HG03139 (cell line): ENCODE data around the gene TP53BP2.
A peak's percentile ranks its signal among the peaks of the same experiment; 100 is the strongest.
"Not testable (repeated sequence)": the region's sequence is repeated elsewhere in the genome, so short reads cannot be mapped to it uniquely, and the experiment has no call there.

ENCODE experiments used
- ATAC-seq: cut with Tn5 transposase; IDR thresholded peaks from one replicate; pipeline ENCODE4 v1.9.1; 2021; ENCODE audit not compliant: unreplicated experiment

The TP53BP2 gene

DNA sequence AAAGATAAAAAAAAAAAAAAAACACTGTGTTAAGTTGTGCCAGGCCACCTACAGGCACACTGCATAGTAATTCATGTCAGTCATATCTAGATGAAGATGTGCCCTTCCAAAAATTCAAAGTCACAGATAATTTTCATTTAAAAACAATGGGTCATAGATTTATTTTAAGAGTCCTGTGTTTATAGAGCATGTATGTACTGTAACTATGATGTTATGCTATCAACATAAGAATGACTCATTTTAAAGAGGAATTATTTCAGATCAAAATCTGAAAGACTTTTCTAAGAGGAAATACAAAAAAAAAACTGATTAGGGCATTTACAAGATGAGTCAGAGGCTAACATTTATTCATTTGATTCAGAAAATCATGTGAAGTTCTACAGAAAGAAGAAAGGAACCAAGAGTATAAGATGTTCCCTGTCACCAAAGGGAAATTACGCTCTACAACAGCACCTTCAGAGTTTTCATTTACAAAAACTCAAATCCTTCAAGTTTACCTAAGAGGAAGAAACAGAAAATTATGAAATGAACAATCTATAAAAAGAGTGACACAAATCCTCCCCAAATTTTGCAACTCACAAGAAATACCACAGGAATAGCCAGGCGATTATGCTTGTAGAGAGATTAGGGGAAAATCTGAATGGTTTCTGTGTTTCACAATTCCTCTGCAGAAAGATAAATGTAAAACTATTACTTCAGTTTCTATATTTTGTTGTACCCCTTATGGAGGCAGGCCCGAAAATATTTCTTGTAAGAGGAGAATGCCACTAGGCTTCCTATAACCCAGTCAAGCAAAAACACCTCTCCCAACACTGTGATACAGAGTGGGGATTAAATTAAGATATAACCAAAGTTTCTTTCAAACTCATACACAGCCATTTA lies 13.8 kb downstream of the TP53BP2 start:
- ATAC-seq: peak; percentile 33

DNA sequence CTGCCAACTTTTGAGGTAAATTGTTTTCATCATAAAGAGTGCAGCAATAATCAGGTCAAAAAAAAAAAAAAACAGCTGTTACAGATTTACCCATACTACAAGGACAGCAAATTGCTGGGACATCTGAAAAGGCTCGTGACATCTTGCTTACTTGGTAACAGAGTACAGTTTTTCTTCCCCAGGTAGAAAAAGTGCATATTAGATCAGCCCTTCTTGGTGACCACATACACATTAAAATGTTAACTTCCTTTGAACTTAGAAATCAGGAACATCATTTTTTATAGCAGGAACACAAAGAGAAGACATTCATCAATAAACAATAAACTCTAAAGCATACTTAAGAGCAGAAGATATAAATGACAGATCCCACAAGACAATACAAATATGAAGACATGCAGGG lies 16.1 kb downstream of the TP53BP2 start:
- no peak for ATAC-seq

GRCh38 chr1:223828162-223828848 lies 17.4 kb downstream of the TP53BP2 start:
- ATAC-seq: no peak

- ATAC-seq: no peak
Measured at GRCh38 chr1:223827193-223827663, 18.5 kb downstream of the TP53BP2 start.

GRCh38 chr1:223825767-223826748 lies 19.7 kb downstream of the TP53BP2 start:
- ATAC-seq: no peak

DNA sequence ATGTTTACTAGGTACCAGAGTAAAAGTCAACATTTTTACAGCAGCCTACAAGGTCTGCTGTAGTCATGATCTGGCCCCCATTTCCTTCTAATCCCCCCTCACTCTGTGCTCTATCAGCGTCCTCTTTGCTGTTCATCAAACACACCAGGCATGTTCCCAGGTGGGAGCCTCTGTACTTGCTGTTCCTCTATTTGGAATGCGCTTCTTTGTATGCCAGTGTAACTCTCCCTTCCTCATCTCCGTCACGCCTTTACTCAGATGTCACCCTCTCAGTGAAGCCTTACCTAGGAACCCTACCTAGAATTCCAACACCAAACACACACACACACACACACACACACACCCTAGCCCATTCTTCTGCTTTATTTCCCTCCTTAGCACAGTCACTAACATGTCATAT lies 21.0 kb downstream of the TP53BP2 start:
- no peak for ATAC-seq

- ATAC-seq: no peak
Measured at GRCh38 chr1:223824287-223824686, 21.5 kb downstream of the TP53BP2 start.

DNA sequence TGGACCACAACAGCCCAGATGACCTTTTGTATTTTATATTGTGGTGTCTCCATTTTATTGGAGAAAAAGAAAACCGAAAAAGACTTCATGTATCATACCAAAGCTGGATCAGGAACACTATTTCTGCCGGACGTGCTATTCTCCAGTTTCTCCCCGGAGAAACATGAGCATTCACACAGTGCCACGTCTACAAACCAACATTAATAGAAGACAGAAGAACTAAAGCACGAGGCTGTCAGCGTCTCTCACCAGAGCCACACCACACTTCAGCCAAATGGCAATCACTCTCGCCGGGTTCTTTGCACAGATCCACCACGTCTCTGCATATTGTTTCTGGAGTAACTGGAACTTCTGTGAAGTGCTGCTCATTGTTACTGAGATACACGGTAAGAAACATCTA lies 24.8 kb downstream of the TP53BP2 start:
- no peak for ATAC-seq

- no peak for ATAC-seq
Measured at GRCh38 chr1:223820515-223820858, 25.3 kb downstream of the TP53BP2 start.

DNA sequence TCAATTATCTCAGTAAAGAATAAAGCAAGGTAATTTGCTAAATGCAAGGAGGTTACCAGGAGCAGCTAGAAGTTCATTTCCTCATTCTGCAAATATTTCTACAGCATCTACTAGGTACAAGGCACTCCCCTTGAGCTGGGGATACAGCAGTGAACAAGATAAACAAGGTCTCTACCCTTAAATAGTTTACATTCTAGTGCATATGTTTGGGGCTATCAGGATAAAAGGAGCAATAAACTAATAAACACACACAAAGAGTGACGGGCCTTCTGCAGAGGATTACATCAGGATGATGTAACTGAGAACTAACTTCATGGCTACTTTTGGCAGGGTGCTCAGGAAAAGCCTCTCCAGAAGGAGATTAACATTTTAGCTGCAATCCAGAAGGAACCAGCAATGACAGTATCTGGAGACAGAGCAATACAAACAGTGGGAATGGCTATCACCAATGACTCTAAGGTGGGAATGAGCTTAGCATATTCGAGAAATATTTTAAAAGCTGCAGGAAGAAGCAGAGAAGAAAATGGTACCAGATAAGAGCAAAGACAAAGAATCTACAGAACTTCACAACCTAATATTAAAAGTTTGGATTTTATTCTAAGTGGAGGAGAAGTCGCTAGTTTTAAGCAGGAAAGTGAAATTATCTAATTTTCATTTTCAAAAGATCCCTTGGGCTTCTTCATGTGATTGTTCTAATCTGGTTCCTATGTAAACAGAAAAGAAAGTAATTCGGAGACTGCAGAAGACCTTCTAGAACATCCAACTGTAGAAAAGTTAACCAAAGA lies 25.8 kb downstream of the TP53BP2 start:
- no peak for ATAC-seq

GRCh38 chr1:223817265-223817664 lies 28.5 kb downstream of the TP53BP2 start:
- ATAC-seq: not testable (repeated sequence)

DNA sequence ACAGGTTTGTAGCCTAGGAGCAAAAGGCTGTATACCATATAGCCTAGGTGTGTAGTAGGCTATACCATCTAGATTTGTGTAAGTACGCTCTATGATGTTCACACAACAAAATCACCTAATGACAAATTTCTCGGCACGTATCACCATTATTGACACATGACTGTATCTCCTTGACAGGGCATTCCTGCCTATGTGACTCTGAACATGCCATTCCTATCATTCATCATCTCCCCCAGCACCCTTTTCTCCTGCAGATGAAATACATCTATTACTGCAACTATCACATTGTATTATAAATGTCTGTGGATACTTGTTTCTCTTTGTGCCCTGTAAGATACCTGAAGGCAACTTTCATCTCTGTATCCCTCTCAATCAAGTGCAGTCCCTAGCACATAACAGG lies 29.9 kb downstream of the TP53BP2 start:
- ATAC-seq: no peak

DNA sequence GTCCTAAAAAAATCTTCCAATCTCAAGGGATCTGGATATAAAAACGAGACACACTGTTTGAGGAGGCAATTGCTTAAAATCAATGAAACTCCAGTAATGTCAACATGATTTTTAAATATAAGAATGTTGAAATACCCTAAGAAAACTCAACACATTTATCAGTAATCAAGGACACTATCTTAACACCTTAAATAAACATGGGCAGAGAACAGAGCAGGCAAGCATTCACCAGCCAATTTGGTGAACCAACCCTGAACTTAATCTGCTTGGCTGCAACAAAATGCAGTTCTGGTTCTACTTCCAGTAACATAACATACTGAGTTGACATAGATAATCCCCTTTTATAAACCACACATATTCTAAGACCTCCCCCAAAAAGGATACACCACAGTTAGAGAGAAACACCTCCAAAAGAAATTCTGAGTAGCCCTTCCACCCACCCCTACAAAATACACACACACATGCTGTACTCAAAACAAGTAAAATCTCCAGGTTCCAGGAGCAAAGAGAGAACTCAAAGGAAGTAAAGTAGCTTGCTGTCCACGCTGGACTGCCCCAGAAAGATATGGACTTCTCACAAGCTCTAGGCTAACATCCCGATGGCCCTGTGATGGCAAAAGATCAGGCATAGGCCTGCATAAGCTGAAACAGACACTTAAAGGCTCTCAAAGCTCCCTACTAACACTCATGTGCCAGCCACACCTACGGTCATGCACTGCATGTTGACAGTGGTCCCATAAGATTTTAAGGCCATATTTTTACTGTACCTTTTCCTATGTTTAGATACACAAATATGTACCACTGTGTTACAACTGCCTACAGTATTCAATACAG lies 30.5 kb downstream of the TP53BP2 start:
- no peak for ATAC-seq

DNA sequence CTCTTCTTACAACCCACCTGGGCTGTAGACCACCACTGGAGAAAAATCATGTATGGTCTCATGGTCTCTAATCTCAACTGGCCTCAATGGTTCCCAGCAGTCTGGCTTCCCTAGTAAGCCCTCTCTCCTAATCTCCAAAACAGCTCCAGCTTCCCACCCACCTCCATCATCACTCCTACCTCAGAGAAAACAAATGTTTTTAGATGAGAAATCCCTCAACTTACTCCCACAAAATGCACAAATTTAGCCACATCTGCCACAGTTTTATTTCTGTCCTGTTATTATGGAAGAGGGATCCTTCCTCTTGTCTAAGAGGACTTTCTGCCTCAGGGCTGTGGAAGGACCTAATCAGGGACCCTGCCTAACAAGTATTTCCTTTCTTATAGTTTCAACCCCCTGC lies 32.1 kb downstream of the TP53BP2 start:
- ATAC-seq: no peak

GRCh38 chr1:223811634-223812101 lies 34.1 kb downstream of the TP53BP2 start:
- no peak for ATAC-seq

DNA sequence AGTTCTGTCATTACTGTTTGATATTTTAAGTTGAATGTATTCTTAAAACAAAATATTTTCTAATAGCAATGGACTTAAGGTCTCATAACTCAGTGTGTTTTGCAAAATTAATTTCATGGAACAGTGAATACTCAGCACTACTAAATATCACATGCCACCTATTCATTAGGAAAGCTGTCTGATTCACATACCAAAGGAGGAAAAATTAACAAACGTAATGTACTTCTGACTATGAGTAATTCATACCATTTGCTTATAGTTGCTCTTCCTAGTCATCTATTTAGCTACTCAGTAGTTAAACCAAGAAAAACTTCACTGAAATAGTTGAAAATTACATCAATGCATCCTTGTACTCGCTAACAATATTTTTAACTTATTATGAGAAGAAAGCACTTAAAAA lies 35.2 kb downstream of the TP53BP2 start:
- no peak for ATAC-seq

- ATAC-seq: not testable (repeated sequence)
Measured at GRCh38 chr1:223809905-223810304, 35.8 kb downstream of the TP53BP2 start.

GRCh38 chr1:223803211-223803610 lies 42.5 kb downstream of the TP53BP2 start:
- ATAC-seq: no peak

DNA sequence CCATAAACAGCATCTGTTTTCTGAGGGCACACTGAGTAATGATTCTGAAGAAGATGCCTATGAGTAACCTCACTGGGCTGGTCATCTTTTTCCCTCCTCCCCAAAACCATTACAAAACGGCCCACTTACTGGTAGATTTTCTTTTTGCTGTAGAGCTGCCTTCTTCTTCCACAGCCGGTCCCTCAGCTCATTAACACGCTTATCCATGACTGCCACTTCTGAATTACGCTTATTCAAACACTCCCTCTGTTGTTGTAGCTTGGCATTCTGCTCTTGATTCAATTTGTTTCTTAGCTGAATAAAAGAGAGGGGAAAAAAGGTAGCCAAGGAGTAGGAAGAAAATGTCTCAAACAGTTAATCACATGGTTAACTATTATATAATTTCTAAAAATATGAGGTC lies 43.1 kb downstream of the TP53BP2 start:
- no peak for ATAC-seq
